GM23248 (cell line): Measurements from ENCODE around the gene POU2F1.

ENCODE experiments used
- EZH2 ChIP-seq: fragments of 200-600 bp; sonication (generic); IDR thresholded peaks from 2 replicates; pipeline ENCODE4 v1.6.1; 2018; ENCODE audit warnings: antibody characterized with exemption, mild to moderate bottlenecking; ENCODE audit not compliant: insufficient read depth, poor library complexity, severe bottlenecking
- EZH2phosphoT487 ChIP-seq: fragments of 200-600 bp; sonication (generic); IDR thresholded peaks from 2 replicates; pipeline ENCODE4 v1.6.1; 2018; ENCODE audit warnings: antibody characterized with exemption, moderate library complexity, mild to moderate bottlenecking, low read depth; ENCODE audit not compliant: insufficient read depth

DNA sequence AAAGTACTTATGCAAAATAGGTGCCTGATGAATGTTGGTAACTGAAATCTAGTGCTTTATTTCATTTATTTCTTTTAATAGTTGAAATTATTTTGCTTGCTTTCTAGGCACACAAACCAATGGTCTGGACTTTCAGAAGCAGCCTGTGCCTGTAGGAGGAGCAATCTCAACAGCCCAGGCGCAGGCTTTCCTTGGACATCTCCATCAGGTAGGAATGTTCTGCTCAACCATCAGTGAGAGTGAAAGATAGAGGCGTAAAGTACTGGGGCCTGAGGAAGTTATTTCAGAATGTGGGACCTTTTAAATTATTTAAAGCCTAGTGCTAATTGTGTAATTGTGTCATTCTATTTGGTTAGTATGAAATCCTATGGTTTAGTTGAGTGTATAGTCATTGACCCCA lies 144.7 kb downstream of the POU2F1 start:
- TF ChIP-seq EZH2 (no peak), EZH2phosphoT487 (no peak)
